ENCODE data around the gene YBX2.
"Not testable (repeated sequence)": the region's sequence is repeated elsewhere in the genome, so short reads cannot be mapped to it uniquely, and the experiment has no call there.

The YBX2 gene

GRCh38 chr17:7294614-7295153 lies at the start of gene YBX2:
YBX2 (minus strand) TSS chr17:7294639; CDS start chr17:7294500, 139 bp downstream.
- DNase-seq: peak; percentile 26 to 44 (median 31)

- DNase-seq: no peak
These were observed 48.8 kb upstream of the YBX2 start for GRCh38 chr17:7343250-7343649.

- DNase-seq: no peak
These were observed 47.4 kb upstream of the YBX2 start for GRCh38 chr17:7341842-7342241.

- no peak for DNase-seq
These were observed 45.7 kb upstream of the YBX2 start for GRCh38 chr17:7340179-7340578.

- DNase-seq: not testable (repeated sequence)
These were observed 43.2 kb upstream of the YBX2 start for GRCh38 chr17:7337600-7337999.

GRCh38 chr17:7336240-7337175 lies 42.1 kb upstream of the YBX2 start, which contains the start of gene ACAP1:
ACAP1 (plus strand) TSS chr17:7336529; CDS start chr17:7336735, 206 bp downstream.
- DNase-seq: peak; percentile 40 to 83 (median 66)

- DNase-seq: not testable (repeated sequence)
These were observed 41.3 kb upstream of the YBX2 start for GRCh38 chr17:7335765-7336164.

- no peak for DNase-seq
These were observed 40.6 kb upstream of the YBX2 start for GRCh38 chr17:7334938-7335538.

GRCh38 chr17:7332600-7333069 lies 38.2 kb upstream of the YBX2 start:
- not testable (repeated sequence) for DNase-seq

- DNase-seq: no peak
These were observed 37.7 kb upstream of the YBX2 start for GRCh38 chr17:7332111-7332510.

GRCh38 chr17:7330638-7331015 lies 36.2 kb upstream of the YBX2 start:
- no peak for DNase-seq

GRCh38 chr17:7329997-7330637 lies 35.7 kb upstream of the YBX2 start:
- peak; percentile 39 to 67 (median 49) for DNase-seq

GRCh38 chr17:7329374-7329996 lies 35.0 kb upstream of the YBX2 start:
- DNase-seq: peak; percentile 88 to 96 (median 91)

- DNase-seq: no peak
These were observed 34.5 kb upstream of the YBX2 start, which contains the start of gene NEURL4 for GRCh38 chr17:7328840-7329373. NEURL4 (minus strand) TSS chr17:7329335; CDS start chr17:7329312, 23 bp downstream.

- no peak for DNase-seq
These were observed 33.6 kb upstream of the YBX2 start for GRCh38 chr17:7328009-7328408.

GRCh38 chr17:7327501-7327900 lies 33.1 kb upstream of the YBX2 start:
- no peak for DNase-seq

GRCh38 chr17:7327056-7327455 lies 32.6 kb upstream of the YBX2 start:
- no peak for DNase-seq

GRCh38 chr17:7326186-7326585 lies 31.7 kb upstream of the YBX2 start:
- DNase-seq: no peak

GRCh38 chr17:7325031-7325528 lies 30.6 kb upstream of the YBX2 start:
- DNase-seq: no peak

- DNase-seq: no peak
These were observed 30.0 kb upstream of the YBX2 start for GRCh38 chr17:7324438-7324779.

GRCh38 chr17:7323731-7324437 lies 29.4 kb upstream of the YBX2 start:
- DNase-seq: peak; percentile 34 to 52 (median 43)
